ENCODE measurements around the gene FPR2.

GRCh38 chr19:51811344-51811743, 50.4 kb downstream of the FPR2 start:
- TF ChIP-seq, protein P1, sequence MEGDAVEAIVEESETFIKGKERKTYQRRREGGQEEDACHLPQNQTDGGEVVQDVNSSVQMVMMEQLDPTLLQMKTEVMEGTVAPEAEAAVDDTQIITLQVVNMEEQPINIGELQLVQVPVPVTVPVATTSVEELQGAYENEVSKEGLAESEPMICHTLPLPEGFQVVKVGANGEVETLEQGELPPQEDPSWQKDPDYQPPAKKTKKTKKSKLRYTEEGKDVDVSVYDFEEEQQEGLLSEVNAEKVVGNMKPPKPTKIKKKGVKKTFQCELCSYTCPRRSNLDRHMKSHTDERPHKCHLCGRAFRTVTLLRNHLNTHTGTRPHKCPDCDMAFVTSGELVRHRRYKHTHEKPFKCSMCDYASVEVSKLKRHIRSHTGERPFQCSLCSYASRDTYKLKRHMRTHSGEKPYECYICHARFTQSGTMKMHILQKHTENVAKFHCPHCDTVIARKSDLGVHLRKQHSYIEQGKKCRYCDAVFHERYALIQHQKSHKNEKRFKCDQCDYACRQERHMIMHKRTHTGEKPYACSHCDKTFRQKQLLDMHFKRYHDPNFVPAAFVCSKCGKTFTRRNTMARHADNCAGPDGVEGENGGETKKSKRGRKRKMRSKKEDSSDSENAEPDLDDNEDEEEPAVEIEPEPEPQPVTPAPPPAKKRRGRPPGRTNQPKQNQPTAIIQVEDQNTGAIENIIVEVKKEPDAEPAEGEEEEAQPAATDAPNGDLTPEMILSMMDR (IDR thresholded peaks at IDR 0.05; ENCODE audit: low read depth, low read length): no peak
- no peak for TF ChIP-seq EZH2phosphoT487 (IDR thresholded peaks at IDR 0.05; ENCODE audit: low read depth)
